Fibroblast of gingiva (primary cell): Measurements from ENCODE around the gene TMEM225B.
"Not testable (repeated sequence)": the region's sequence is repeated elsewhere in the genome, so short reads cannot be mapped to it uniquely, and the experiment has no call there.

ENCODE experiments used
- DNase-seq: peaks from one replicate; pipeline ENCODE4 v3.0.0-alpha.2; 2011; ENCODE audit warnings: low read depth

The TMEM225B gene

GRCh38 chr7:99579281-99579955 lies 18.6 kb upstream of the TMEM225B start:
- DNase-seq = no peak

GRCh38 chr7:99579956-99580777 lies 17.9 kb upstream of the TMEM225B start:
- DNase-seq = peak; percentile 5

DNA sequence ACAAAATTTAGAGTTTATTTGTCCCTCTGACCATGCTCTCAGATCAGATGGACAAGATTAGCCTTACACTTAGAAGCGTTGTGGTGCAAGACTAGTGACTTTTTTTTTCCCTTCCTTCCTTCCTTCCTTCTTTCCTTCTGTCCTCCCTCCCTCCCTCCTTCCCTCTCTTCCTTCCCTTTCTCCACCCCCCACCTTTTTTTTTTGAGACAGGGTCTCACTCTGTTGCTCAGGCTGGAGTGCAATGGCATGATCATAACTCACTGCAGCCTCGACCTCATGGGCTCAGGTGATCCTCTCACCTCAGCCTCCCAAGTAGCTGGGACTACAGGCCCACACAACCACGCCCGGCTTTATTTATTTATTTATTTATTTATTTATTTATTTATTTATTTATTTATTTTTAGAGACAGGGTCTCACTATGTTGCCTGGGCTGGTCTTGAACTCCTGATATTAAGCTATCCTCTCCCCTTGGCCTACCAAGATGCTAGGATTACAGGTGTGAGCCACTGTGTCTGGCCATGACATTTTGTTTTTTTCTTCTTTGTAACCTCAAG lies 17.2 kb upstream of the TMEM225B start:
- not testable (repeated sequence) for DNase-seq

- DNase-seq = no peak
These were observed 9.2 kb upstream of the TMEM225B start for GRCh38 chr7:99588868-99589267.

DNA sequence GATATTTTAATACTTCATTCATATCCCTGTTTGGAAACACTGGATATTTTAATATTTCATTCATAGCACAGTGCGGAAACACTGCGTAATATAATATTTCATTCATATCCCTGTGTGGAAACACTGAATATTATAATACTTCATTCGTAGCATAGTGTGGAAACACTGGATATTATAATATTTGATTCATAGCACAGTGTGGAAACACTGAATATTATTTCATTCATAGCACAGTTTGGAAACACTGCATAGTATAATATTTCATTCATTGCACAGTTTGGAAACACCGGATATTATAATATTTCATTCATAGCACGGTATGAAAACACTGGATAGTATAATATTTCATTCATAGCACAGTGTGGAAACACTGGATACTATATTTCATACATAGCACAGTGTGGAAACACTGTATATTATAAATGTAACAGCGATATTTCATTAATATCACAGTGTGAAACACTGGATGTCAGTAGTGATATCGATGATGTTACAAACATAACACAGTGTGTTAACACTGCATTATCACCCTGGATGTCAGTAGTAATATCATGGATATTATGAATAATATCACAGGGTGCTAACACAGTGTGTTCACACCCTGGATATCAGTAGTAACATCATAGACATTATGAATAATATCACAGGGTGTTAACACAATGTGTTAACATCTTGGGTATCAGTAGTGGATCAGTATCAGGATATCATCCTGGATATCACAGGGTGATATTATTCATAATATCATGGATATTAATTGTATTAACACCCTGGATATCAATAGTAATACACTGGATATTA lies 2.9 kb upstream of the TMEM225B start:
- DNase-seq = no peak

- DNase-seq = no peak
These were observed 1.6 kb upstream of the TMEM225B start for GRCh38 chr7:99596408-99596955.

DNA sequence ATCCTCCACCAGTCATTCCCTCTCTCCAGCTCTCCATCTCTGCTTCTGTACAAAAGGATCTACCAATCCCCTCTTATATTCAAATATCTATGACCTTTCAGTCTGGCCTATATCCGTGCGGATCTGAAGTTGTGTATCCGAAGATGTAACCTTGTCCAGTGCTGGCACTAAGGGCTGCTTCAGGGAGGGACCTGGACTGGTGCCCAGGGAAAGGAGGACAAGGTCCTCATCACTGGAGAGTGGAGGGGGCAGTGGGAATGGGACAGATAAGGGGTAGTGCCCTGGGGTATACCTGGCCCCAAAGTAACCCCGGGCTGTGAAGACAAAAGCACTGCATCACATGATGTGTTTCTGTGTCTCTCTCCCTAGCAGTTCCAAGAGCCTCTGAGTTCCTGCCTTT lies 1.8 kb downstream of the TMEM225B start:
- no peak for DNase-seq

- no peak for DNase-seq
These were observed 3.7 kb downstream of the TMEM225B start for GRCh38 chr7:99601656-99602310.

DNA sequence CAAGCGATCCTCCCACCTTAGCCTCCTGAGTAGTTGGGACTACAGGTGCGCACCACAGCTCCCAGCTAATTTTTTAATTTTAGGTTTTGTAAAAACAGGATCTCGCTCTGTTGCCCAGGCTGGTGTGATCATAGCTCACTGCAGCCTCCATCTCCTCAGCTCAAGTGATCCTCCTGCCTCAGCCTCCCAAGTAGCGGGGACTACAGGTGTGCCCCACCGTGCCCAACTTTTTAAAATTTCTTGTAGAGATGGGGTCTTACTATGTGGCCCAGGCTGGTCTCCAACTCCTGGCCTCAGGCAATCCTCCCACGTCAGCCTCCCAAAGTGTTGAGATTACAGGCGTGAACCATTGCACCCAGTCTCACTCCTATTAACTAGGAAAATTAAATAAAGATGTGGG lies 7.5 kb downstream of the TMEM225B start:
- DNase-seq = no peak

- DNase-seq = no peak
These were observed 8.5 kb downstream of the TMEM225B start for GRCh38 chr7:99606531-99606930.

- no peak for DNase-seq
These were observed 9.5 kb downstream of the TMEM225B start for GRCh38 chr7:99607548-99607947.

- DNase-seq = no peak
These were observed 16.4 kb downstream of the TMEM225B start for GRCh38 chr7:99614495-99614894.

GRCh38 chr7:99615989-99616358 lies 17.9 kb downstream of the TMEM225B start:
- no peak for DNase-seq

DNA sequence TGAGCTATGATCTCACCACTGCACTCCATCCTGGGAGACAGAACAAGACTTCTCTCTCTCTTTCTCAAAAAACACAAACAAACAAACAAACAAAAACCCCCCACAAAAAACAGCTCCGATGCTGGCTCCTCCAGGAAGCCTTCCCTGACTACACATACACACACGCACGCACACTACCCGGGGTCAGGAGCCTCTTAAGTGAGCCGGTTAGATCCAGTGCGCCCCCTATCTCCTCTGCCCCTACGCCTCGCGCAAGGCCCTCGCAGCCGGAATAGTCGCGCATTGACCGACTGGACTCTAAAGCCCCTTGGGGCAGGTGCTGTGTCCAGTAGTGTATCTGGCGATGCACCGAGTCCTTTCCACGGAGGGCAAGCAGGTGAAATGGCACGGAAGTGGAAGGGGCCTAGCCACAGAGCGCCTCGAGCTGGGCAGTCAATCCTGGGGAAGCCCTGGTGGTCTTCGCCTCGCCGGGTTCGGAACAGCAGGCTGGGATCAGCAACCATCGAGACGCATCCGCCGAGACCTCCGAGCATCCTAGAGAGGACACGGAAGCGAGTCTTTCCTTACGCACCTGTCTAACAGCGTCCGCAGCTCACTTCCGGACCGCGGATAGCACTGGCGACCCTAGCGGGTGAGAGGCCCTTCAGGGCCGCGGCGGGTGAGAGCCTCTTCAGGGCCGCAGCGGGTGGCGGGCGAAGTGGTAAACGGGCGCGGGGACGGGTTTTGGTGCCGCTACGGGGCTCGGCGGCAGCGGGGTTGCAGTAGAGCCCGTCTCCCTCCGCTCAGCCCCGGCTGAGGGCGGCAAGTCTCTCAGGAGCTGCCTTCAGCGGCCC lies 18.5 kb downstream of the TMEM225B start, which contains the start of gene ZSCAN25:
Gene ZSCAN25, plus strand, starts transcription at position 588 of the 833 bp plus-strand sequence. CDS start 2,661 bp downstream, outside the sequence.
- DNase-seq = peak; percentile 95

DNA sequence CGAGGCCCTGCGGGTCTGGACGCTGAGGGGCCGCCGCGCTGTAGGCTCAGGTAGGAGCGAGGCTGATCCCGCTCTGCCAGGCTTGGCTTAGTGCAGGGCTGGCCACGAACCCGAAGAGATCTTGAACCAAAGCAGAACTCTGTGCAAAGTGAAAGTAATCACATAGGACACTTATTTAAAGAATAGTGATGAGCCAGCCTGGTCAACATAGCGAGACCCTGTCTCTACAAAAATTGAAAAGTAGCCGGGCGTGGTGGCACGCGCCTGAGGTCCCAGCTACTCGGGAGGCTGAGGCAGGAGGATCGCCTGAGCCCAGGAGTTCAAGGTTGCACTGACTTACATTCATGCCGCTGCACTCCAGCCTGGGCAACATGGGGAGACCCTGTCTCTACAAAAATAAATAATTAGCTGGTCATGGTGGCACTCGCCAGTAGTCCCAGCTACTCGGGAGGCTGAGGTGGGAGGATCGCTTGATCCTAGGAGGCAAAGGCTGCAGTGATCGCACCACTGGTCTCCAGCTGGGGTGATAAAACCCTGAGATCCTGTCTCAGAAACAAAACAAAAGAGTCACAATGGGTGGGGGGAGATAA lies 19.2 kb downstream of the TMEM225B start:
- no peak for DNase-seq

GRCh38 chr7:99618726-99619125 lies 20.7 kb downstream of the TMEM225B start:
- DNase-seq = peak; percentile 63

DNA sequence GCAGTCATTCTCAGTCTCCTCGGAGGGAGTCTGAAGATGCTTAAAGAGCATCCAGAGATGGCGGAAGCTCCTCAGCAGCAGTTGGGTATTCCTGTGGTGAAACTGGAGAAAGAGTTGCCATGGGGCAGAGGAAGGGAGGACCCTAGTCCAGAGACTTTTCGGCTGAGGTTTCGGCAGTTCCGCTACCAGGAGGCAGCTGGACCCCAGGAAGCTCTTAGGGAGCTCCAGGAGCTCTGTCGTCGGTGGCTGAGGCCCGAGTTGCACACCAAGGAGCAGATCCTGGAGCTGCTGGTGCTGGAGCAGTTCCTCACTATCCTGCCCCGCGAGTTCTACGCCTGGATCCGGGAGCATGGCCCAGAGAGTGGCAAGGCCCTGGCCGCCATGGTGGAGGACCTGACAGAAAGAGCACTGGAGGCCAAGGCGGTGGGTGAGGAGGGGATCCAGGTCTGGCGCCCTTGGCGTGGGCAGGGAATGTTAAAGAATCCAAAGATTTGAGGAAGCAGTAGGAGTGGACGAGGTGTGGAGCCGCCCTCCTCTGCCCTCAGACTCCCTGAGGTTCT lies 21.6 kb downstream of the TMEM225B start:
- no peak for DNase-seq

GRCh38 chr7:99621271-99621670 lies 23.2 kb downstream of the TMEM225B start:
- no peak for DNase-seq

GRCh38 chr7:99622596-99622995 lies 24.5 kb downstream of the TMEM225B start:
- DNase-seq = no peak
